GM18511 (cell line): Measurements from ENCODE around the gene GPD1.
"Not testable (repeated sequence)": the region's sequence is repeated elsewhere in the genome, so short reads cannot be mapped to it uniquely, and the experiment has no call there.

Experiments used
- ATAC-seq: cut with Tn5 transposase; IDR thresholded peaks from one replicate; pipeline ENCODE4 v1.9.1; 2021; ENCODE audit warnings: mild to moderate bottlenecking, moderate library complexity; ENCODE audit not compliant: unreplicated experiment

The GPD1 gene

GRCh38 chr12:50073206-50073605 lies 30.6 kb upstream of the GPD1 start:
- ATAC-seq: no peak

GRCh38 chr12:50073712-50074111 lies 30.1 kb upstream of the GPD1 start:
- ATAC-seq: no peak

GRCh38 chr12:50074936-50075807 lies 28.6 kb upstream of the GPD1 start:
- ATAC-seq: peak; percentile 79

DNA sequence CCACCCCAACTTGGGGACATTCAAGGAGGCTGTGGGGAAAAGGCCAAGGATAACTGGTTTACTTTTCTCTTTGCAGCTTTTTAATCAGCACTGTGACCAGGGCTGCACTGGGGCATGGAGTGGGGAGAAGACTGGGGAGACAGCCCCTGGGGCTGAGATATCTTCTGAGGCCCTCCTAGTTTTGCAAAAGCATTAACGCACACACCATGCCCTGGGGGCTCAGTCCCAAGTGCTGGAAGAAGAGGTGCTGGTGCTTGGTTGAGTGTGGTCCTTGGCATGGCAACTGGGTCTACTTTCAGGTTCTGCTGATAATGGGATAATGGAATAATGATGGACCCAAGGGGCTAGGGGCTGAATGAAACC lies 28.0 kb upstream of the GPD1 start:
- no peak for ATAC-seq

- ATAC-seq: no peak
Observed at GRCh38 chr12:50077099-50077498, 26.7 kb upstream of the GPD1 start.

- ATAC-seq: no peak
Observed at GRCh38 chr12:50078281-50078680, 25.5 kb upstream of the GPD1 start.

GRCh38 chr12:50079771-50080170 lies 24.0 kb upstream of the GPD1 start:
- ATAC-seq: no peak

DNA sequence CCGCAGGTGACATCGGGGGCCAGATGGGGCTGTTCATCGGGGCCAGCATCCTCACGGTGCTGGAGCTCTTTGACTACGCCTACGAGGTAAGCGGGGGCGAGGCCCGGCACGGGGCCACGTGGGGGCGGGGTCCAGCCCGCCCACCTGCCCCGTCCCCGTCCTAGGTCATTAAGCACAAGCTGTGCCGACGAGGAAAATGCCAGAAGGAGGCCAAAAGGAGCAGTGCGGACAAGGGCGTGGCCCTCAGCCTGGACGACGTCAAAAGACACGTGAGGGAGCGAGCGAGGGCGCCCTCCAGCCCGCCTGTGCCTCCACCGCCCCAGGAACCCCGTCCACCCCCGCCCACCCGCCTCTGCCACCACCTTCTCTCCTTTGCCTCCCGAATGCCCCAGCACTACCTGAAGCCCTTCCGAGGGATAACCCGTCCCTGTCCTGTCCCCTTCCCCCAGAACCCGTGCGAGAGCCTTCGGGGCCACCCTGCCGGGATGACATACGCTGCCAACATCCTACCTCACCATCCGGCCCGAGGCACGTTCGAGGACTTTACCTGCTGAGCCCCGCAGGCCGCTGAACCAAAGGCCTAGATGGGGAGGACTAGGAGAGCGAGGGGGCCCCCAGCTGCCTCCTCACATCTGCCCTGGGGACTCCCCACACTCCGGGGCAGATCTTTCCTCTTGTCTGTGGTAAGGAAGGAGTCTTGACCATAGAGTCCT lies 22.6 kb upstream of the GPD1 start:
- no peak for ATAC-seq

DNA sequence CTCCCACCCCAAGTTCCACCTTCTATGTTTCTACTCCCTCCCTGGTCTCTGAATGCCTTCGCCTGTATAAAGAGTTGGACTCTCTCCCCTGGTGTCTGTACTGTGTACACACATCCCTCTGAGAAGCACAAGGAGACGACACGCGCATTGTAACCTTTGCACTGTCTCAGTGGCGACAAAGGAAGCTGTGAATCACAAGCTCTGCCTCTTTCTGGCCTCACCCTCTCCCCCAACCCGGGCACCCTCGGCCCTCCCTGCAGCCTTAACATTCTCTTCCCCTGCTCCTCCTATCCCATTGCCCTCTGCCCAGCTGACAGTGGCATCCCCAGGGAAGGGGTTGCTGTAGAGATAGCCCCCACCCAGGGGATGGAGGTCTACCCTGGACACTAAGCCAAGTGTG lies 21.2 kb upstream of the GPD1 start:
- no peak for ATAC-seq

- ATAC-seq: no peak
Observed at GRCh38 chr12:50083301-50083700, 20.5 kb upstream of the GPD1 start.

DNA sequence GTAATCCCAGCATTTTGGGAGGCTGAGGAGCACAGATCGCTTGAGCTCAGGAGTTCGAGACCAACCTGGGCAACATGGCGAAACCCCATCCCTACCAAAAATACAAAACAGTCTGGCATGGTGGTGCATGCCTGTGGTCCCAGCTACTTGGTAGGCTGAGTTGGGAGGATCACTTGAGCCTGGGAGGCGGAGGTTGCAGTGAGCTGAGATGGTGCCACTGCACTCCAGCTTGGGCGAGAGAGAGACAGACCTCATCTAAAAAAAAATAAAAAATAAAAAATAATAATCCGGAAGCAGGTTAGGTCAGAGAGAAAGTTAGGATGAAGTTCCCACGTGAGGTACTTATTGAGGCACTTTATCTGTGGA lies 19.4 kb upstream of the GPD1 start:
- ATAC-seq: not testable (repeated sequence)

DNA sequence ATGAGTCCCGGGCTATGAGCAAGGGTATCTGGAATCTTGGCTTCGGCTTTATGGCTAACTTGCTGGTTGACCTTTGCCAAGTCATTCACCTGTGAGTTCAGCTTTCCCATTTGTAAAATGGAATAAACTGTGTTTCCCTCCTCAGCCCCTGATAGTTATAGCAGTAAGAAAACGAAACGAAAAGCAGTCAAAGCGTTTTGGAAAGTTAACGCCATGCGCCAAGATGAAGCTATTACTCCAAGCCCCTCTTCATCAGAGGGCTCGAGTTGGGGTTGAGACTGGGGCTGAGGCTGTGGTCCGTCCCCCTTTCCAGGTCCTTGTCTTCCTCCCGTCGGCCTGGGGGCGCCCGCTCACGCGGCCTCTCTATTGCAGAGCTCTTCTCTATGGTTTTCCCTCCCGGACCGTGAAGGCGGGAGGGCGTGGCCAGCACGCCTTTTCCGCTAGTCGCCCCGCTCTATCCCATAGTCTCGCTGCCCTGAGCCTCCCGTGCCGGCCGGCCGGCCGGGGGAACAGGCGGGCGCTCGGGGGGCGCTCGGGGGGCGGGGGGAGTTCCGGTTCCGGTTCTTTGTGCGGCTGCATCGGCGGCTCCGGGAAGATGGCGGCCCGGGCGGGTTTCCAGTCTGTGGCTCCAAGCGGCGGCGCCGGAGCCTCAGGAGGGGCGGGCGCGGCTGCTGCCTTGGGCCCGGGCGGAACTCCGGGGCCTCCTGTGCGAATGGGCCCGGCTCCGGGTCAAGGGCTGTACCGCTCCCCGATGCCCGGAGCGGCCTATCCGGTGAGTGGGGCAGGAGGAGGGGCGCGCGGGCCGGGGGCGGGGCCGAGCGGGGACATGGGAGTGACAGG lies 18.8 kb upstream of the GPD1 start, which contains the start of gene SMARCD1:
SMARCD1 (plus strand) TSS at position 568 of the 840 bp plus-strand sequence; CDS start at position 596, 28 bp downstream.
- ATAC-seq: peak; percentile 83

GRCh38 chr12:50085615-50086072 lies 18.2 kb upstream of the GPD1 start:
- ATAC-seq: peak; percentile 19

DNA sequence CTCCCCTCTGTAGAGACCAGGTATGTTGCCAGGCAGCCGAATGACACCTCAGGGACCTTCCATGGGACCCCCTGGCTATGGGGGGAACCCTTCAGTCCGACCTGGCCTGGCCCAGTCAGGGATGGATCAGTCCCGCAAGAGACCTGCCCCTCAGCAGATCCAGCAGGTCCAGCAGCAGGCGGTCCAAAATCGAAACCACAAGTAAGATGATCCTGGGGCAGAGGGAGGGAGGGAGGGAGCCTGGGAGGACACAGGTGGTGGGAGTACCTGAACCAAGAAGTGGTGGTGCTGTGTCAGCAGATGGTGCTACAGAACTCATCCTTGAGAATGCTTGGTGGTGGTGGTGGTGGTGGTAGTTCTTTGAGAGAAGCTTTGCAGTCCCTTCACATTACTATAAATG lies 17.7 kb upstream of the GPD1 start:
- no peak for ATAC-seq

DNA sequence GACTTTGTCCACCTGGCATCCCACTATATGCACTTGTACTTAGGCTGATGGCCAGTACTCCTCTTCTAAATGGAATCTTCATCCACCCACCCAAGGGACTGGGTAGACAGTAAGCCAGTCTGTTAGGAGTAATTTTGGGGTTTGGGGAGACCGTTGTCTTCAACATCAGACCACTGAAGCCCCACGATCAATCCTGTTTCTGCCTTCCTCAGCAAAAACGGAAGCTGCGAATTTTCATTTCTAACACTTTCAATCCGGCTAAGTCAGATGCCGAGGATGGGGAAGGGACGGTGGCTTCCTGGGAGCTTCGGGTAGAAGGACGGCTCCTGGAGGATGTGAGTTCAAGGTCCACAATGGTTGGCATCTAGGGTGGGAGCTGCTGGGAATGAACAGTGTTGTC lies 16.7 kb upstream of the GPD1 start:
- ATAC-seq: no peak

GRCh38 chr12:50087995-50088394 lies 15.8 kb upstream of the GPD1 start:
- no peak for ATAC-seq

DNA sequence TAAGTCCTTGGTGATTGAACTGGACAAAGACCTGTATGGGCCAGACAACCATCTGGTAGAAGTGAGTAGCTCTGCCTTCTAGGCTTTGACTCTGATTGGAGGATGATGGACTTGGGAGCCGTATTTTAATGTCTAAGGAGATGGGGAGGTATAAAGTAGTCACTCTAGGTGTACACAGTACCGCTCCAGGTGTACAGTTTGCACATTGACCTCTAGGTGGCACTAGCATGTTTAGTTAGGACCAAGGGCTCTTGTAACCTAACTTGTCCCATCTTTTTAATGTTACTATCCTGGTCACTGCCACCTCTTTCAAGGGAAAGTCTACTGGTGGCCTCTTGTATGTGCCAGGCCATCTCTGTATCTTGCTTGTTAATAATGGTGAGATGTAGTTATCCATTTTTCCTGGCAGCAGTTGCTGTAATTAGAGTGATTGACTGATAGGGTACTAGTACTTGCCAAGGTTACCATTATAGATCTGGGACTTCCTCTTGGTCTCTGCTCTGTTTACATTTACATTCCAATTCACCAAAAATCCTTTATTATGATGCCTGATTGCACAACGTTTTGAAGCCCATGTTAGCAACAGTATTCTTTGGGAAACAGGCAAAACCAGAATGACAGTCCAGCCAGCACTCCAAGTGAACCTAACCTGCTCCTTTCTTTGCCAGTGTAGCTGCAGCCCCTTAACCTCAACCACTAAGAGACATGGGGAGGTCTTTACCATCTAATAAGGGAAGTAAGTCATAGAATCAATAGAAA lies 15.1 kb upstream of the GPD1 start:
- no peak for ATAC-seq

DNA sequence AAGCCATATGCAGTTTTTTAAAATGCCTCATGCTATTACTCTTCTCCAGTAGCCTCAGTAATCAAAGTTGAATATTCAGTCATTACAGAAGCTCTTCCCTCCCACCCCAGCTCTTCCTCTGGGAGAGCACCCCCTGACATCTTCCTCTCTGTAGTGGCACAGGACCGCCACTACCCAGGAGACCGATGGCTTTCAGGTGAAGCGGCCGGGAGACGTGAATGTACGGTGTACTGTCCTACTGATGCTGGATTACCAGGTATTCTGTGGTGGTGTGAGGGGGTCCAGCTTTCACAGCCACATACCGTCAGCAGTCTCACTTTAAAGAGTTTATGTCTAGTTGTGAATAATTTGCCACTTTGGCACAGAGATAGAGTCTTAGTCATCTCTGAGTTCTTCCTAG lies 14.1 kb upstream of the GPD1 start:
- ATAC-seq: no peak

DNA sequence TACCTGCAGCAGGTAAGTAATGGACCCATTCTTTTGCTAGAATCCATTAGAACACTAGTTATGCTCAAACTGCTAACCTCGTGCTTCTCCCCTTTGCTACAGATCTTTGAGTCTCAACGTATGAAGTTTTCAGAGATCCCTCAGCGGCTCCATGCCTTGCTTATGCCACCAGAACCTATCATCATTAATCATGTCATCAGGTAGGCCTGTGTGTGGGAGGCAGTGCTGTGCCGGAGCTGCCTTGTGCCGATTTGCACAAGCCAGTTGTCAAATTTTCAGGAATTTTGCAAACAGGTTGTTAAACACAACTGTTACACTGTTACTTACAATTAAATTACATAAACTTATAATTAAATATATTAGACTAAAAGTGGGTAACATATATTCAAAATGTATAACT lies 13.4 kb upstream of the GPD1 start:
- ATAC-seq: no peak

DNA sequence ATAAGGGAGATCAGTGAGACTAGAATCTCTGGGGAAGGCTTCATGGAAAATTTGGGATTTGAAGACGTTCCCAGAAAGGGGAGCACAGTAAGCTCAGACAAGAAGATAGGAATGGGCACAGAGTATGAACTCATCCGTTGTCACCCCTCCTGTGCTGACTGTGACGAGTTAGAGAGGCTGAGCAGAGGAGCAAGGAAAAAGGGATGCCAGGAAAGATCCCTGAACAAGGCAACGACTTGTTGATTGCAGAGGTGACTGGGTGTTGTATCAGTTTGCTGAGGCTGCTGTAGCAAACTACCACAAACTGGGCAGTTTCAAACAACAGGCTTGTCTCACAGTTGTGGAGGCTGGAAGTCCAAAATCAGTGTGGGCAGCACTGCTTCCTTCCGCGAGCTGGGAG lies 5.9 kb upstream of the GPD1 start:
- ATAC-seq: no peak
